Mesothelial cell of epicardium (in vitro differentiated cells): Measurements from ENCODE around the gene OR56A3. TPM values are rescaled to one million over a fixed set of nuclear protein-coding genes. Genes with fewer than 3 reads are reported as not detected.

Experiments used
- DNase-seq, 2 experiments: peaks; one replicate each; pipeline ENCODE4 v3.0.0; 2021; ENCODE audit warnings: low spot score in 2 of 2; ENCODE audit not compliant: unreplicated experiment in 2 of 2
- H3K27ac Mint-ChIP-seq: 2 replicates; pipeline ENCODE4 v1.8.0; 2021; ENCODE audit warnings: mixed read lengths
- H3K27me3 Mint-ChIP-seq: 2 replicates; pipeline ENCODE4 v1.8.0; 2021; ENCODE audit warnings: low read depth, mixed read lengths
- H3K36me3 Mint-ChIP-seq: 2 replicates; pipeline ENCODE4 v1.8.0; 2021; ENCODE audit warnings: mixed read lengths
- H3K4me1 Mint-ChIP-seq: 2 replicates; pipeline ENCODE4 v1.8.0; 2021; ENCODE audit warnings: mixed read lengths
- H3K4me3 Mint-ChIP-seq: 2 replicates; pipeline ENCODE4 v1.8.0; 2021; ENCODE audit warnings: mild to moderate bottlenecking, moderate library complexity, mixed read lengths
- H3K9me3 Mint-ChIP-seq: 2 replicates; pipeline ENCODE4 v1.8.0; 2021; ENCODE audit warnings: mixed read lengths
- CTCF ChIP-seq: fragments of 200-600 bp; sonication (generic); IDR thresholded peaks from one replicate; pipeline ENCODE4 v1.5.0; 2021; ENCODE audit warnings: antibody characterized with exemption; ENCODE audit not compliant: unreplicated experiment
- total RNA-seq: library from RNA; stranded (reverse); gene quantifications from 3 replicates; pipeline ENCODE4 v1.2.1, GENCODE V29; 2021

OR56A3 gene
- total RNA-seq, 1 donor from 2014 or later: not detected

- Mint-ChIP-seq H3K4me3 (no peak overlapping the region), H3K9me3 (peaks cover 46% of the 10 kb centered on the region), H3K36me3 (no peaks in the 10 kb centered on the region), H3K4me1 (no peaks in the 10 kb centered on the region), H3K27ac (no peak overlapping the region), H3K27me3 (no peaks in the 10 kb centered on the region)
- TF ChIP-seq CTCF: no peak
- DNase-seq: no peak
Measured at GRCh38 chr11:5923427-5923776, 18.6 kb upstream of the OR56A3 start.

GRCh38 chr11:5923794-5924193, 18.3 kb upstream of the OR56A3 start:
- Mint-ChIP-seq H3K4me1 (no peaks in the 10 kb centered on the region), H3K27ac (no peak overlapping the region), H3K4me3 (no peak overlapping the region), H3K27me3 (no peaks in the 10 kb centered on the region), H3K9me3 (peaks cover 47% of the 10 kb centered on the region), H3K36me3 (no peaks in the 10 kb centered on the region)
- no peak for TF ChIP-seq CTCF
- no peak for DNase-seq

GRCh38 chr11:5928271-5928670, 13.8 kb upstream of the OR56A3 start:
- H3K27me3 Mint-ChIP-seq: no peaks in the 10 kb centered on the region
- H3K4me3 Mint-ChIP-seq: no peak overlapping the region
- H3K9me3 Mint-ChIP-seq: peaks cover 71% of the 10 kb centered on the region
- H3K36me3 Mint-ChIP-seq: no peaks in the 10 kb centered on the region
- TF ChIP-seq CTCF: no peak
- no peak for DNase-seq
- no peaks in the 10 kb centered on the region for H3K4me1 Mint-ChIP-seq
- no peak overlapping the region for H3K27ac Mint-ChIP-seq

- no peak for DNase-seq
- H3K36me3 Mint-ChIP-seq: no peaks in the 10 kb centered on the region
- no peaks in the 10 kb centered on the region for H3K27me3 Mint-ChIP-seq
- no peak overlapping the region for H3K4me3 Mint-ChIP-seq
- H3K4me1 Mint-ChIP-seq: no peaks in the 10 kb centered on the region
- H3K9me3 Mint-ChIP-seq: peaks cover 75% of the 10 kb centered on the region
- no peak overlapping the region for H3K27ac Mint-ChIP-seq
- no peak for TF ChIP-seq CTCF
Measured at GRCh38 chr11:5928811-5929210, 13.2 kb upstream of the OR56A3 start.

- Mint-ChIP-seq H3K9me3 (peaks cover 68% of the 10 kb centered on the region), H3K4me3 (no peak overlapping the region), H3K36me3 (no peaks in the 10 kb centered on the region), H3K27ac (no peak overlapping the region), H3K4me1 (no peaks in the 10 kb centered on the region), H3K27me3 (no peaks in the 10 kb centered on the region)
- TF ChIP-seq CTCF: no peak
- no peak for DNase-seq
Measured at GRCh38 chr11:5929571-5930368, 12.3 kb upstream of the OR56A3 start.
